Myocyte (in vitro differentiated cells): ENCODE measurements around the gene ATP5F1E. TPM values are rescaled to one million over a fixed set of nuclear protein-coding genes. Genes with fewer than 3 reads are reported as not detected.
"Not testable (repeated sequence)": the region's sequence is repeated elsewhere in the genome, so short reads cannot be mapped to it uniquely, and the experiment has no call there.

Experiments used
- DNase-seq: peaks from one replicate; pipeline ENCODE4 v3.0.0-alpha.2; 2012; ENCODE audit warnings: low read depth
- total RNA-seq: library from RNA; depleted of rRNA; stranded (reverse); fragments of >200 nt; gene quantifications from 2 replicates; pipeline ENCODE4 v1.2.3, GENCODE V29; 2014

The ATP5F1E gene
- total RNA-seq, 1 donor from 2014 or later: 29.0 TPM

DNA sequence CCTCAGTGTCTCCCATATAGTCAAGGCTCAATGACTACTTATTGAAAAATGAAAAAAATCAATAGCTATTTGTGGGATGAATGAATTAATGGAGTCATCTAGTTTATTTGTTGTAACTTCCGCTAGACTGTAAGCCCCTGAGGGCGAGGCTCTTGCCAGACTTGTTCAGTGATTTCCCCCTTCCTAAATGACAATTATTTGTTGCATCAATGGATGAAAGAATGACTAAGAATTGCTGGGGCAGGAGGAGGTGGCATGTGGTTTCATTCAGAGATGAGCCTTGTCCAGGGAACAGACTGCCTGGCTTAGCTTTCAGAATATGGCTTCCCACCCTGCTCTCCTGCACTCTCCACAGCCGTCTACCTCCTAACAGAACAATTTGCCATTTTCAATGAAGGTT is 11.6 kb upstream of the ATP5F1E start:
- no peak for DNase-seq

DNA sequence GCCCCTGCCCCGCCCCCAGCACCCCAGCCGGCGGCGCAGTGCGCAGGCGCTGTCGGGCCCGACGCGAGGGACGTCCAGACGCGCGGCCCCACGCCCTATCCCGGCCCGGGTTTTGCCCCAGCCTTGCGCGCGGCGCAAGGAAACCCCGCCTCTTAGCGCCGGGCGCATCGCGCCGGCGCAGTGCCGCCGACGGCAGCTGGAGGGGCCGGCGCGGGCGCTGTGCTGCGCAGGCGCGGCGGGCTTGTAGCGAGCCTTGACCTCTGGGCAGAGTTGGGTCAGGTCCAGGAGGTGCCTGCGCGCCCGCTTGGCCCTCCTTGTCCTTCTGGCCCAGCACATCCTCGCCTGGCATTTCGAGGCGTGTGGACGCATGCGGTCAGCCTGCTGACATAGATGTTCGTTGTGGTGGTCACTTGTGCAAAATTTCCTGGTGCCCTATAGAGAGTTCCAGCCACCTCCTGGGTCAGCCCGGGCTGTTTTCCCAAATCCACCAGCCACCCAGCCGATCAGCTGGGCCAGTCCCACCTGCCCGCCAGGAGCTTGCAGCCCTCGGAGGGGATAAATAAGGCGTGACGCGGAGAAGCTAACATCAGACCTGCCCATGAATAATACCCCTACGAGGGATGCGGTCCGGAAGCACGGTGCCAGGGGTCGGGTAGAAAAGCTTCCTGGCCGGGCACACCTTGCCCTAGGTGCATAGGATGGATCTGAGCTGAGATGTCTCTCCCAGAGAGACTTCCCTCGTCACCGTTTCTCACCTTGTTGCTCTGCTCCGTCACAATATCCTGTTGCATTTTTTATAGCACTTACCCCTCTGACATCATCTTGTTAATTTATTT is 10.9 kb upstream of the ATP5F1E start:
- DNase-seq: peak; percentile 94

DNA sequence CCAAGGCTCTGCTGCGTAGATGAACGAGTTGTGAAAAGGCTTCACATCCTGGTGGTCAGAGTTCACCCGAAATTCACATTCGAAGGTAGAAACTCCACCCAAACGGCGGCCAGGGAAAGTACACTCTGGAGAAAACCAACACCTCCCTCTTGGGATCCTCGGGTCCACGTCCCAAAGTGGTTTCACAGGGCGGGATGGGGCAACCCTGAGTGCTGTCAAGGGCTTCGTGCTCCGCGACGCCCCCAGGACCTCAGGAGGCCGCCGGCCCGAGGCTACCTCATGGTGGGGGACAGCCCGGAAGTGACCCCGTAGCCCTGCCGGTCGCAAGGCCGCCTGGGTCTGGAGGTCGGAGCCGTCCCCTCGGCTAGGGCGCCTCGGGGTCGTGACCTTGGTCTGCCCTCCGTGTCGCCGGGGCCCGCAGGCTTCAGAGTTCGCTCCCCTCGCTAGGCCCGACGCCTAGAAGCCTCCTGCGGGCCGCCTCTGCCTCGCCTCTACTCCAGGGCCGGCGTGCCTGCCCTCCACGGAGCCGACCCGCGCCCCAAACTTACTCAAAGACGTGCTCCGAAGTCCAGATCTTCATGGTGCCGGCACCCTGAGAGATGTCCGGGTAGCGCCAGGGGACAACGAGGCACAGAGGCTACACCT is 10.1 kb upstream of the ATP5F1E start, which contains the start of gene PRELID3B:
Gene PRELID3B, minus strand, starts transcription at position 636 of the 645 bp plus-strand sequence. Its CDS starts 56 bp downstream, at position 580.
- peak; percentile 36 for DNase-seq

DNA sequence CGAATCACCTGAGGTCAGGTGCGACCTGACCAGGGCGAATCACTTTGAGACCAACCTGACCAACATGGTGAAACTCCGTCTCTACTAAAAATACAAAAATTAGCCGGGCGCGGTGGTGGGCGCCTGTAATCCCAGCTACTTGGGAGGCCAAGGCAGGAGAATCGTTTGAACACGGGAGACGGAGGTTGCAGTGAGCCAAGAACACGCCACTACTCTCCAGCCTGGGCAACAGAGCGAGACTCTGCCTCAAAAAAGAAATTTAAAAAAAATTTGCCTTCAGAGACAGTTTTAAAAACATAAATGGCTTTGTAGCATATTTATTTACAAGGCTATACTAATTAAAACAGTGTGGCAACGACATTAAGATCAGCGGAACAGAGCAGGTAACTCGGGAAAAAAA is 9.4 kb upstream of the ATP5F1E start:
- not testable (repeated sequence) for DNase-seq

DNA sequence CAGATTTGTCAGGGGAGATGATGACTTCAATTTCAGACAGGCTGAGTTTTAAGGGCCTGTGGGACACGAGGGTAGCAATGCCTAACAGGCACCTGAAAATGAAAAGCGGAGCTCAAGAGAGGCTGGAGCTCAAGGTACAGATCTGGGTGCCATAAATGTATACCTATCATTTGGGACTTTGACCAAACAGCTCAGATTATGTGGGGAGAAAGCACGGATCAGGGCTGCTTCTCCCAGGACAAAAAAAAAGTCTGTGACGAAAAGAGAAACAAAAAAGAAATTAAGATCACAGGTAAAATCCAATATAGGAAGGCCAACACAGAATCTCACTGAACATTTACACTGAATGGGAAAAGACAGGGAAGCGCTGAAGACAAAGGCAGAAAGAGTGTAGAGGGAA is 8.5 kb upstream of the ATP5F1E start:
- no peak for DNase-seq

DNA sequence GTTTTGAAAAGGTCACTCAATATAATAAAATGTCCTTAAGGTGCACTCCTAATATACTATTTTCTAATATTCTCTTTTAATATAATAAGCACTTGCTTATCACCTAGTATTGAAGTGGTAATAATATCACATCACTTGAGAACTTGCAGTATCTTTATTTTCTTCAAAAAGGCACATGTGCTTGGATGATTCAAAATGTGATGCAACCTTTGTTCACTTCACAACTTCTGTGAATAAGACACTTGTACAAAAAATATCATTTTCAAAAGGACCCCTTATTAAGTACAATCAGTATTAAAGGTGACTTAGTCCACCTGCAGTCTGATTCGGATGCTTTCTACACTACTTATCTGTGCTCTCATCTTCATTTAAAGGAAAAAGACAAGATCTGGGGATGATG is 7.1 kb upstream of the ATP5F1E start:
- DNase-seq: no peak

DNA sequence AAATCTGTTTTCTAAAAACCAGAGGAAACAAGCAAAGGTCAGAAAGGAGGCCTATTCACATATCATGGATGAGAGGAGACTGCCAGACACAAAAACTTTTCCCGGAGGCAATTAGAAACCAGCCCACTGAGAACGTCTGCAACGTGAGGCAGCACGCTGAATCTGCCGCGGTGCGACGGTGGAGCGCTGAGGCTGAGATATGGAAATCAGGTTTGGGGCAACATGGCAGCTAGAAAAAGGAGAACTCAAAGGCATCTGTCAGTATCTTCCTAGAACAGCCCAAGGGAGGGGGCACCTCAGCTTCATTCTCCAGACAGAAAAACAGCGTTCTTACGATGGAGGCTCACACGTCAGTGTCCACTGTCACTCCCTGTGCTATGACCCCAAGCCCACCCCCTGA is 5.3 kb upstream of the ATP5F1E start:
- DNase-seq: no peak

DNA sequence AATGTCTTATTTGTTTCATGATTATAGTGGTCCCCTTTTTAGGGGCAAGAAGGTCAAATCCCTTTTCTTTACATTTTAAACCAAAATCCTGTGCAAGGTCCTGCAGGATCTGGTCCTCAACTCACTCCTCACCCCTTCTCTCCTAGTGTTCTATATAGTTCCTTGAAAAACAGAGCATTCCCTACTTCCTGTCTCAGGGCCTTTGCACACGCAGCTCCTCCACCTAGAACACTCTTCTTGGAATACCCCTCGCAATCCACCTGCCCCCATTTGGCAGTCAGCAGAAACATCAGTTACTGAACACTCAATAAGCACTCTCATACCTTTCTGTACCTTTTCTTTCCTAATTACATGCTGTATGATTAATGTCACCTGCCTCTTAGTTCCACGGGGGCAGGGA is 3.2 kb upstream of the ATP5F1E start:
- no peak for DNase-seq

DNA sequence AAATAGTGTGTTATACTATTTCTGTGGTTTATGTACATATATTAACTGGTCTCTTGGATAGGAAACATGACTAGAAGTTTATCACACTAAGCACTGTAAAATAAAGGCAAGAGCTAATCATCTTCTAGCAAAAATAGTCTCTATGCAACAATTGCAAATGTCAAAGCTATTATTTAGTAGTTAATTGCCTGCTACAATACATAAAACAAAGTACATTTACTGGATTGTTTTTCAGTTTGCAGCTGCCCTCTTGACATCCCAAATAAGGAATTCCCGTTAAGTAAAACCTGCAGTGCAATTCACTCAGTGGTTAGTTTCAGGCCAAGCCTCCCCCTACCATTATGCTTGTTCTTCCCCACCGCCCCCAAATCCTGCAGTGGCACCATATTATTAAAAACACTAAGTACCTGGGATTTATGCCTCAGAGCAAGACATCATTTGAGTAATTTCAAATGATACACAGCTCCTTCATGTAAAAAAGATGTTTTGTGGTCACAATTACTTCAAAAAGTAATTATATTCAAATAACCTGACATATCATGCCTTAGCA is 1.6 kb upstream of the ATP5F1E start:
- DNase-seq: no peak

DNA sequence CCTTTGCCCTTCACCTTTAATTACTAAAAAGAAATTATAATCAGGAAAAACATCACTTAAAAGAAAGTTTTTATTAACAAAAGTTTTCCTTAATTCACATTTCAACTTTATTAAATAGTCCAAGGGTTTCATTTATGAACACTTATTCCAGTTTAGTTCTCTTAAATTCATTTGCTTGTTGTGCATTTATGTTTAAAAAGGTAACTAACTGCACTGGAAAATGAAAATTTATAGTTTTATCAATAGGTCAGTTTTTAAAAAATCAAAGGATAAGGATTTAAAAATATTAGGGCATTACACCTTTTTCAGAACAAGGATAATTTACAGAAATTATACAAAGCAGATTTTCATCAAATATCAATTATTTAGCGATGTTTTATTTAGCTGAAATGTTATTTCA is 958 bp upstream of the ATP5F1E start:
- DNase-seq: no peak

DNA sequence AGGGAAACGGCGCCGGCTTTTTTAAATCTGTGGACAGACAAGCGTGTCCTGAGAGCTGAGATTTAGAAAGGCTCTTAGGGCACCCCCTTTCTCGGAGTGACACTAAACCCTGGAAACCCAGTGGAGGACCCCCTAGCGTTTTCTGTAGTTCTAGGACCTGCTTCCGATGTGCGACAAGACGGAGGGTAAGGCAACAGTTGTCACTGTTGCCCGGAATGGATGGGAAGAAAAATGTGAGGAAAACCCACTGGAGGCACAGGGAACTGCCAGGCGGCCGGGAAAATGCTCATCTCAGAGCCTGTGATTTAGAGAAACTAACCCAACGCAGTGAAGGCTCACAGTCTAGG is 551 bp upstream of the ATP5F1E start:
- DNase-seq: no peak

DNA sequence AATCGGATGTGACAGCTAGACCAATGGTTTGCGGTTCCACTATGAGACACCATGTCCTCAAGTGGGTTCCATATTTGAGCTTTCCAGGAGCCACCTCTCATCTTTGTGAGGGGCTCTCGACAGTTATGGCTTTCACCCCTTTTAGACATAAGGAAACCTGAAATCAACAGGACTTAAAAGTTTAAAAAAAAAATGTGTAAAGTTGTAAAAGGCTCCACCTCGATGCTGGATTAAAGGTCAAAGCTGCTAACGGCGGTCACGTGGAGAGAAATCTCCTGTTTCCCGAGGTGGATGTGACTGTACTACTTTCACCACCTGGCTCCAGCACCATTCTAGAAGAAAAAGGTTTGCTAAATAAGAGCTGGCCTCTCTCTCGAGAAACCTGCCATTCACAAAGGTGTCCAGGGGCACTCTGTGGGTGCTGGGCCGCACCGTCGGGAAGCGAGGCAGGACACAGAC is 542 bp downstream of the ATP5F1E start:
- DNase-seq: no peak

DNA sequence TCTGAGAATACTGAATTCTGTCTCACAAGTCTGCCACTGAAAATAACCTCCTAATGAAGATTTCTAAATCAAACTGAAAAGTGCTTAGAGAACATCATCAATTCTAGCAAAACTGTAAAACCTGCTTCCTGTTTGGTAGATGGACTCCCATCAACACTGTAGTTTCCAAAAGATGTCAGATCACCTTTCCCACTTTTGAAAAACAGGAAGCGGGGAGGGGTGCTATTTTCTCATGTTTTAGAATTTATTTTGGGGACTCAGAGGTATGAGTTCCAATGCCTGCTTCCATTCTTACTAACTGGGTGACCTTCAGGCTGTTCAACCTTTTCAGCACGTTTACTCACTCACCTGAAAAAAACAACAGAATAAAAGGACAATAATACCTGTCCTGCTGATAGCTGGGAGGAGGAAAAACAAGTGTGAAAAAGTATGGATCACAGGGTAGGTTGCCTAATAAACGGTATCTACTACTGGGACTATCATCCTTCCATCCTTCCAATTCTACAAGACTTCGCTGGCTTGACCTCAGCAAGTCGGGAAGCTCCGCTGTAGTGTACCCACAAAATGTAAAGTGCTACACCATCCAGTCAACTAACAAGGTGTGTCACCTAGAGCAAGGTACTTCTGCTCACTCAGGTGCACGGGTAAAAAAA is 1.1 kb downstream of the ATP5F1E start:
- DNase-seq: no peak

DNA sequence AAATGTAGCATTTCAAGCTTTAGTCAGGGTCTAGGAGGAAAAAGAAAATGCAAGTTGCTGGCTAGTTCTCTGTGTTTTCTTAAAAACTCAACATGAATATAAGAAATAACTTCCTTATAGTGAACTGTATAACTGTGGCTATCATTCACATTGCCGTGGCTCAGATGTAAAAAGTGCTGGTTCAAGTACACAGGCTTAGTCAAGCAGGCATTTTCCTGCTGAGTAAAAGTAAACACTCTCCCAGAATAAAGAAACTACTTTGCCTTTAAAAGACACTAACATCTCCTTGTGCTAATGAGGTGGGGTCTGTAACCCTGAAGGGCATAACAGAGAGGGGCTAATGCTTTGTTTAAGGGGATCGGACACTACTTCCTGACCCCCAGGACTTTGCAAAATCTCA is 3.3 kb downstream of the ATP5F1E start:
- DNase-seq: no peak

DNA sequence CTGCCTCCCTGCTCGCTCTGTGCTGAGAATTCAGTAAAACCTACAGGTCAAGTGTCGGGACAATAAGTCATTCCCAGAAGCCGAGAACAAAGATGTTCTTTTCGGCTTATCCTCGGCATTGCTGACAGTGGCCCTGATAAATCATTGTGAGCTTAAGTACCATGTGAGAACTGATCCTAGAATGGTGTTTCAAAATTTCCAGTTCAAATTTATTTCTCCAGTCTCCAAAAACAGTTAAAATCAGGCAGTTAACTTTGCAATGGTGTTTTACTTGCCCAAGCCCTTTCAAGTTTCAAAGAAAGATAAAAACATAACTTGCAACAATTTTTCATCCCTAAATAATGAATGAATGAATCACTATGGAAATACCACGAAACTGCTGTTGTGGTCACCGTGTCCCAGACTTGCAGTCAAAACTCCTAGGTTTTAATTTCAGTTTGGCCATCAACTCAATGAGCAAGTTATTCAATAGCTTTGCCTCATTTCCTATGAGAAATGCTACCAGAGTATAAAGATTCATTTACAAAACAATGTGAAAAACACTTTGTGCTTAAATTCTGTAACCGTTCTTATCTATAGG is 4.3 kb downstream of the ATP5F1E start:
- DNase-seq: peak; percentile 50

DNA sequence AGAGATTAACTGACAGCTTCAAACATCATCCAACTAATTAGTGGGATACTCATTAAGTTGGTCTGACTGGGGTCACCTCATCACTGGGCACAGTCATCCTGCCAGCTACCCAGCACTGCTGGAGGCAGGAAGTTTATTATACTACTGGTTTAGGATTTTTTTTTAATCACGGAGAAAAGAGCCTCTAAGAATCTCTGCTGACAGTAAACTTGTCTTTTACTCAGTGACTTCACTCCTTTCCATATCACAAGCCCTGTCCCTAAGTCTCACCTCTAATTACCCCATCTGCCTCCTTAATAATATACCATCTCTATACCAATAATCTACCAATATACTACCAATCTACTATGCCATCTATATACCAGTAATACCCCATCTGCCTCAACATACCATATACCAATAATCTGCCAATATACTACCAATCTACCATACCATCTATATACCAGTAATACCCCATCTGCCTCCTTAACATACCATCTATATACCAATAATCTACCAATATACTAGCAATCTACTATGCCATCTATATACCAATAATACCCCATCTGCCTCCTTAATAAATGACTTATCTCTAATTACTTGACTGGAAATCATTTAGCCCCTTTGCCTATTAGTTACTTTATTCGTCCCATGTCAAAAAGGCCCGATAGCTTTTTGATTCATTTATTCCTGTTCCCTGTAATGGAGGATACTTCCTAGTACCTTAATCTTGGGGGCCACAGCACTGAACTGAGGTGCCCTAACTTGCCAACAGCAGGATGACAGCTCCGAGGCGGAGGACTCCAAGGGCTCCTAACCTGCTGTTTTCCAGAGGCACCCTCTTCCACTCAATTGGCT is 5.0 kb downstream of the ATP5F1E start:
- no peak for DNase-seq

DNA sequence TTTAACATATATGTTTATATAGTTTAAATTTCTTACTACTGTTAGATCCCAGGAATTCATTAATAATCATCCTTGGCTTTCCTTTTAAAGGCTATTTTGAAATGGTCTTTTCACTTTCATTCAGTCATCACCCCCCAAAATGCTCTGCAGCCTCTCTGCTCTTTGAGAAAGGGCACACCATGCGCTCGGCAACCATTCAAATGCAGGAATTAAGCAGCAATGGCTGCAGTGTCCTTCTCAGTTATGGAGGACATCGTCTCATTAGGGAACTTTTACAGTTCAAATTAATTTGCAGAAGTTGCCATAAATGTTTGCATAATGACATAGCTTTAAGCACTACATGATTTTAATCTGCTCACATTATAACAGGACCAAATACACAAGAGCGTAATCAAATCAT is 6.6 kb downstream of the ATP5F1E start:
- DNase-seq: no peak

DNA sequence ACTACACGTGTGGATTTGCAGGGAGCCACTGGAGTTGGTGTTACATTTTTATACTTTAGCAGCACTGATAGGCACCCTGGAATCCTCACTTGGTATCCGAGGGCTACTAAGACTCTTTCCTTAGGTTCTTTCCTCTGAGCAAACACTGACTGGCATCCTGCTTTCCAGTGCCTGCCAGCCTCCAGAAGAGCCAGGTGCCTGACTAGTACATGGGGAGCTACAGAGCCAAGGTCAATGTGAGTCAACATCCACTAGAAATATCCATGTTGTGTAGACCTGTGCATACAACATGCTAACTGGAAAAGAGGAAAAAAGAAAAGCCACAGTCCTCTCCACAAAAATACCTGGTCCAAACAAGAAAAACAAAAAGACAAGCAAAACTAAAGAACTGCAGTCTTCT is 7.0 kb downstream of the ATP5F1E start:
- DNase-seq: no peak

DNA sequence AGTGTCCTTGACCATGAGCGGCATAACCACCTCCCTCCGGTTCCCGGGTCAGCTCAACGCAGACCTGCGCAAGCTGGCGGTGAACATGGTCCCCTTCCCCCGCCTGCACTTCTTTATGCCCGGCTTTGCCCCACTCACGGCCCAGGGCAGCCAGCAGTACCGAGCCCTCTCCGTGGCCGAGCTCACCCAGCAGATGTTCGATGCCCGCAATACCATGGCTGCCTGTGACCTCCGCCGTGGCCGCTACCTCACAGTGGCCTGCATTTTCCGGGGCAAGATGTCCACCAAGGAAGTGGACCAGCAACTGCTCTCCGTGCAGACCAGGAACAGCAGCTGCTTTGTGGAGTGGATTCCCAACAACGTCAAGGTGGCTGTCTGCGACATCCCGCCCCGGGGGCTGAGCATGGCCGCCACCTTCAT is 8.0 kb downstream of the ATP5F1E start:
- no peak for DNase-seq

DNA sequence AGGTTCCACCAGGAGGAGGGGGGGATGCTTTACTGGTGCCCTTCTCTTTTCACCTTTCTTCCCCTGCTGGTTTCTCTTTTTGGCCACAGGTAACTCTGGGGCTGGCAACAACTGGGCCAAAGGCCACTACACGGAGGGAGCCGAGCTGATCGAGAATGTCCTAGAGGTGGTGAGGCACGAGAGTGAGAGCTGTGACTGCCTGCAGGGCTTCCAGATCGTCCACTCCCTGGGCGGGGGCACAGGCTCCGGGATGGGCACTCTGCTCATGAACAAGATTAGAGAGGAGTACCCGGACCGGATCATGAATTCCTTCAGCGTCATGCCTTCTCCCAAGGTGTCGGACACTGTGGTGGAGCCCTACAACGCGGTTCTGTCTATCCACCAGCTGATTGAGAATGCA is 8.5 kb downstream of the ATP5F1E start:
- DNase-seq: no peak

DNA sequence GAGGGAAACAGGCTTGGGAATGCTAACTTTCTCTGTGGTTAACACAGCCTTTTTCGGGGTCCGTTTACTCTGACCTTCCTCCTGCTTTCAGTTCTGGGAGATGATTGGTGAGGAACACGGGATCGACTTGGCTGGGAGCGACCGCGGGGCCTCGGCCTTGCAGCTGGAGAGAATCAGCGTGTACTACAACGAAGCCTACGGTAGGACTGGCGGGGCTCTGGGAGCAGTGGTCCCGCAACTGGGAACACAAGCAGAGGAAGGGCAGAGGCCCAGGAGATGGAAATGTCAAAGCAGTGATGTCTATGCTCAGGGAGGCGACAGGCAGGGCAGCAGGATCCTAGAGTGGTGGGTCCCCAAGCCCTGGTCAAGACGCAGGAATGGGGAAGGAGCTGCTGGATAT is 9.4 kb downstream of the ATP5F1E start:
- DNase-seq: no peak
